Activated T-cell treated with anti-CD3 and anti-CD28 coated beads, Interleukin-2, amount 50 U/mL, for 1 hour (primary cell): ENCODE data around the gene CCDC124.

Source experiments
- DNase-seq: peaks from one replicate; pipeline ENCODE4 v3.0.0-alpha.2; 2020

CCDC124 gene

DNA sequence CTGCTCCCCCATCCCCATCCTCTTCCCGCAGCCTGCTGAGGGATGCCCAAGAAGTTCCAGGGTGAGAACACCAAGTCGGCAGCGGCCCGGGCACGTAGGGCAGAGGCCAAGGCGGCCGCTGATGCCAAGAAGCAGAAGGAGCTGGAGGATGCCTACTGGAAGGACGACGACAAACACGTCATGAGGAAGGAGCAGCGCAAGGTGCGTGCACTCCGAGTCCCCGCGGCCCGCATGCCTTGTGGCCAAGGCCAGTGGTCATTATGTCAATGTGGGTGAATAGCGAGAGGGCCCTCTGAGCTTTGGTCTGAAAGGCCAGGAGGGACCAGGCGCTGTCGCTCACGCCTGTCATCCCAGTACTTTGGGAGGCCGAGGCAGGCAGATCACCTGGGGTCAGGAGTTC is 3.6 kb downstream of the CCDC124 start:
- no peak for DNase-seq

DNA sequence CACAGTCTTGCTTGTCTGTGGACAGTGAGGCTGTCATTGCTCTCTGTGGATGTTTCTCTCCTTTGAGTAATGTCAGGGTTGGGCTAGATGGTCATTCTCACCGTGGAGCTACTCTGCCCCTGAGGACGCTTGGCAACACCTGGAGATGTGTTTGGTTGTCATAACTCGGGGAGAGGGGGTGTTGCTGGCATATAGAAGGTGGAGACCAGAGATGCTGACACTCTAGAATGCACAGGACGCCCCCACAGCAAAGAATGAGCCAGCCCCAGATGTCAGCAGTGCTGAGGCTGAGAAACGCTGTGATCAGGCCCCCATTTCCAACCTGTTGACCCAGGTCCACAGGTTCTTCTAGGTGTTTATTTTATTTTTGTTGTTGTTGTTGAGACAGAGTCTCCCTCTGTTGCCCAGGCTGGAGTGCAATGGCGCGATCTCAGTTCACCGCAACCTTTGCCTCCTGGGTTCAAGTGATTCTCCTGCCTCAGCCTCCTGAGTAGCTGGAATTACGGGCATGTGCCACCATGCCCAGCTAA is 4.6 kb downstream of the CCDC124 start:
- no peak for DNase-seq

DNA sequence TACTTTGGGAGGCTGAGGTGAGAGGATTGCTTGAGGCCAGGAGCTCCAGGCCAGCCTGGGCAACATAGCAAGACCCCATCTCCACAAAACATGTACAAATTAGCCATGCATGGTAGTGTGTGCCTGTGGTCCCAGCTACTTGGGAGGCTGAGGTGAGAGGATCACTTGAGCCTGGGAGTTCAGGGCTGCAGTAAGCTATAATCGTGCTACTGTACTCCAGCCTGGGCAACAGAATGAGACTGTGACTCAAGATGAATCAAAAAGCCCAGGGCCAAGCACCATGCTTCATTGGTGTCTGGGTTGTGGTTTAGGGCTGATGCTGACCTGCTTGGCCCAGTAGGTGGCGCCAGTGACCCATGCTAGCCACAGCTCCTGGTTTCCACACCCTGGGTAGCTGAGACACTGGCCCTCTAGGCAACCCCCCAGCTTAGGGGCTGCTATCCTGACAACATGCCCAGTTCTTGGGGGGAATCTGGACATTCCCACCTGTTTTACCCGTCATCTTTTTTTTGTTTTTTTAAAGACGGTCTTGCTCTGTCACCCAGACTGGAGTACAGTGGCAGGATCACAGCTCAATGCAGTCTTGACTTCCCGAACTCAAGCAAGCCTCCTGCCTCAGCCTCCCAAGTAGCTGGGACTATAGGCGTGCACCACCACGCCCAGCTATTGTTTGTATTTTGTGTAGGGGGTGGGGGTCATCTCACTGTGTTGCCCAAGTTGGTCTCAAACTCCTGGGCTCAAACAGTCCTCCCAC is 5.5 kb downstream of the CCDC124 start:
- DNase-seq, result peak; percentile 87

DNA sequence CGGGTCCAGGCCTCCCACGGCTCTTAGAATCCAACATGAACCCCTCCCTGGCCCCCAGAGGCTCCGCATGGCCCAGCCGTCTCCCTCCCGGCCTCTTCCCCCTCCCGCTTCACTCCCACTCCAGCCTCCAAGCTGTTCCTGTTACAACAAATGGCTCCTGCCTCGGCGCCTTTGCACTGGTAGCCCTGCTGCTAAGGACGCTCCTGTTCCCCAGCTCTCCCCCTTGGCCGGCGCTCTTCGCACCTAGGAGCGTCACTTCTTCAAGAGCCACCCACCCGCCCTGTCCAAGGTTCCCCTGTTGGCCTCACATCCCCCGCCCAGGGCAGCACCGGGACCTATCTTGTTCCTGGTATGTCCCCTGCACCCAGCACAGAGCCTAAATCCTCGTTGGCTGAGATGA is 9.4 kb downstream of the CCDC124 start:
- no peak for DNase-seq

DNA sequence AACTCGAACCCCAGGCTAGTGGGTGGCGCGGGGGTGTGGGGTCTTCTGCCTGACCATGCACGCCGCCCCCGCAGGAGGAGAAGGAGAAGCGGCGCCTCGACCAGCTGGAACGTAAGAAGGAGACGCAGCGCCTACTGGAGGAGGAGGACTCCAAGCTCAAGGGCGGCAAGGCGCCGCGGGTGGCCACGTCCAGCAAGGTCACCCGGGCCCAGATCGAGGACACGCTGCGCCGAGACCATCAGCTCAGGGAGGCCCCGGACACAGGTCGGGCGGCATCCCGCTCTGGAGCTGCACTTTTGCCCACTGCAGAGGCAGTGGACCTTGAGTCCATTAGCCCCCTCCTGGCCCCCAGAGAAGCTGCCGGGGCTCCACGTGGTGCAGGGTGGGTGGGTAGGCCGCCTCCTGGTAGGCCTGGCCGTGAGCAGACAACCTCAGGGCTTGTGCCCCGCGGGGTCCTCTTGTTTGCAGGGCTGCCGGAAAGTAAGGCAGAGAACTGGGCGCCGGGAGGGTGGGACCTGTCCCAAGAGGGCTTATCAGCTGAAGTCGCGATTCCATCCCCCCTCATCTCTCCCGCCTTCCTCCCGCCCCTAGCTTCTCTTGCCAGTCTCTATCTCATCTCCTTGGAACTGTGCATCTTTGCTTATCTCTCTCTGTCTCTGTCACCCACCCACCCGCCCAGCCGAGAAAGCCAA is 9.9 kb downstream of the CCDC124 start:
- no peak for DNase-seq

- no peak for DNase-seq
Observed at GRCh38 chr19:17943274-17944221, 10.7 kb downstream of the CCDC124 start.

DNA sequence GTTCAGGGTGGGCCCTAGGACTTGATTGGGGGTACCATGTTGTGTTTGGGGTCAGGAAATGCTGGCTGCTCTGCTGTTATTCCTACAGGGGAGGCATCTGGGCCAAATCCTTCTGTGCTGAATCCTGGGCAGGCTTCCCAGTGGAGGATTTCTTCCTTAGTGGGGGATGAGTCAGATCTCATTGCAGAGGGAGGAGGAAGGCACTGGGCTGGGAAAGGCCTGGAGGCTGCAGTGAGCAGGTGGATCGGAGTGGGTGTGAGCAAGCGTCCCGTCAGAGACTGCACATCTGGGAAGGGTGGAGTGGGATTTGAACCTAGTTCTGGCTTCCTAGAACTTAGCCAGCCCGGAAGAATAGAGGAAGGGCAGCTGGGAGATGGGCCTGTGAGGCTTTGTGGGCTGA is 11.5 kb downstream of the CCDC124 start:
- DNase-seq, result no peak

DNA sequence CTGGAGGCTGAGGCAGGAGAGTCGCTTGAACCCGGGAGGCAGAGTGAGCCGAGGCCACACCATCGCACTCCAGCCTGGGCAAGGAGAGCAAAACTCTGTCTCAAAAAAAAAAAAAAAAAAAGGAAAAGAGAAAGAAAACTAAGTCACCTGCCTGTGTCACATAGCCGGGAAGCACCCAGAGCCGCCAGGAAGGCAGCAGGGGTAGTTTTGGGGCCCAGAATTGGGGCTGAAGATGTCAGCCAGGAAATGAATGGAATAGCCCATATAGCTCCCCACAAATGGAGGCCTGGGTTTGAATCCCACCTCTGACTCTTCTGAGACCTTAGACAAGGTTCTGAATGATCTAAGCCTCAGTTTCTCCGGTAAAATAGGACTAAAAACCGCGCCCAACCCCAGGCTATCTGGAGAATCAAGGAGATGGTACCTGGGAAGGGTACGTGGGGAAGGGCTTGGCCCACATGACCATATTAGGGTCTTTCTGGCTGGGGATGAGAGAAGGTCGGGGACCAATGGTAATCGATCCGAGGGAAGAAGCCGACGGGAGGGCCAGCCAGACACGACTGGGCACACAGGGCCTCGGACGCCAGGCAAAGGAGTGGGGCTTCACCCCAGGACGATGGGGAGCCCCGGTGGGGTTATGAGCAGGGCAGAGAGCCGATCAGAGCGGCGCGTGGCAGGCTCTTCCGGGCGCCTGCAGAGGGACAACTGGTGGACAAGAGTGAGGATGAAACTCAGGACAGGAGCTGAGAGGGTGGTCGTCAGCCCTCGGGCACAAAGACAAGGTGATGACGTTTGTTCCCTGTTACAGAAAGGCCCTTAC is 14.4 kb downstream of the CCDC124 start:
- DNase-seq, result no peak

GRCh38 chr19:17947815-17948513 is 15.1 kb downstream of the CCDC124 start:
- peak; percentile 96 for DNase-seq

GRCh38 chr19:17948514-17948900 is 15.7 kb downstream of the CCDC124 start:
- no peak for DNase-seq

GRCh38 chr19:17948931-17949930 is 16.4 kb downstream of the CCDC124 start:
- DNase-seq, result peak; percentile 46

GRCh38 chr19:17949956-17950309 is 17.1 kb downstream of the CCDC124 start:
- no peak for DNase-seq

- peak; percentile 59 for DNase-seq
Observed at GRCh38 chr19:17950310-17951156, 17.7 kb downstream of the CCDC124 start.

- no peak for DNase-seq
Observed at GRCh38 chr19:17951157-17951989, 18.6 kb downstream of the CCDC124 start.

DNA sequence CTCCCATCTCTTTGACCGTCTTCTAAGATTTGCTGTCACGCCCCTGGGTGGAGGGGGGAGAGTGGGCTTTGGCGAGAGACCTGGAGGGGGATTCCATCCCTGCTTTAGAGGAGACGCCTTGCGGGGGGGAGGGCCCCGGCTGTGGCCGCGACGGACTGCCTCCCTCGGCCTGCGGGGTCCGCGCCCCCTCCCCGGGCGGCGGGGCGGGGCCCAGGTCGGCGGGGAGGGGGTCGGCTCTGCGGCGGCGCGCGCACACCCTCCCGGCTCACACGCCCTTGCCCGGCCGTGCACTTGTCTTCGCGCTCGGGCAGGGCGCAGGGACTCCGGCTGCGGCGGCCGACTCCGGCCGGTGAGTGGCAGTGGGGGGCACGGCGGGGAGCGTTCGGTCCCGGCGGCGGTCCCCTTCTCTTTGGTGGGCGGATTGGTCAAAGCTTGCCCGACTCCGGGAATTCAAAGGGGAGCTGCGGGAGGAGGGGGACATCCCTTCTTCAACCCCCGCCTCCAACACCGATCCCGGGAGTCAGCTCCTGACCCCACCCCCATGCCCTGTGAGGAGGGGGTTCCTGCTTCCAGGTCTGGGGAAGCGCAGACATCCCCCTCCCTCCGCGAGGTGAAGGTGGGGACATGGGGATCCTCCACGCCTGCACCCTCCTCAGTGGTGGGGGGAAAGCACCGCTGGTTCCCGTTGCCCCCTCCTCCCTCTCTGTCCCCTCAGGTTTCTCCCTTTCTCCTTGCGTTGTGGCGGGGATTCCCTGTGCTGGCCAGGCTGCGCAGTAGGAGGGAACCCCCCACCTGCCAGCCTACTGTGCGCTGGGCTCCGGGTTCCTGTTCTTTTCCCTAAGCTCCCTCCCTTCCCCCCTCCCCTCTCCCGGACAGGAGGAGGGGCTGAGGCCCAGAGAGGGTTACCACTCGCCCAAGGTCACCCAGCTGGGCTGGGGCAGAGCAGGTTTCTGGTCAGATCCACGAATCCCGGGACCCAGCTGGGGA is 19.5 kb downstream of the CCDC124 start:
- no peak for DNase-seq

GRCh38 chr19:17953316-17953801 is 20.5 kb downstream of the CCDC124 start:
- no peak for DNase-seq

DNA sequence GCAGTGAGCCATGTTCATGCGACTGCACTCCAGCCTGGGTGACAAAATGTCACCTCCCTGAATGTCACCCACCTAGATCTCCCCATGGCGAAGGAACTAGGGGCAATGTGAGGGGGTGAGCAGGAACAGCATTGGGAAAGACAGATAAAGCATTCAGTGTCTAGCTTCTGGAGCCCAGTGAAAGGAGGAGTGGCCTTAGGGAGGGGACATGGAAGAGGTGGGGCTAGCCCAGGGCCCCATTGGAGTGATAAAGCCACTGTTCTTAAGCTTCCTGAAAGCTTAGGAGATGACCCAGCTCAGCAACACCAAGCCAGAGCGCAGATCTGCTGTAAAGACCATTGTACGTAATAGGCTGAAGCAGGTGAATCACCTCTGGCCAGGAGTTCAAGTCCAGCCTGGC is 21.1 kb downstream of the CCDC124 start:
- no peak for DNase-seq
